Measurements from ENCODE around the gene INTS15. TPM values are rescaled to one million over a fixed set of nuclear protein-coding genes. Genes with fewer than 3 reads are reported as not detected.

Gene INTS15
- total and polyA plus RNA-seq, 10 of the 15 experiments (the other 5 are each of a cell fraction or from before 2014, with no cell fraction given), result 0.89 to 28.2 (median 16.8) TPM

DNA sequence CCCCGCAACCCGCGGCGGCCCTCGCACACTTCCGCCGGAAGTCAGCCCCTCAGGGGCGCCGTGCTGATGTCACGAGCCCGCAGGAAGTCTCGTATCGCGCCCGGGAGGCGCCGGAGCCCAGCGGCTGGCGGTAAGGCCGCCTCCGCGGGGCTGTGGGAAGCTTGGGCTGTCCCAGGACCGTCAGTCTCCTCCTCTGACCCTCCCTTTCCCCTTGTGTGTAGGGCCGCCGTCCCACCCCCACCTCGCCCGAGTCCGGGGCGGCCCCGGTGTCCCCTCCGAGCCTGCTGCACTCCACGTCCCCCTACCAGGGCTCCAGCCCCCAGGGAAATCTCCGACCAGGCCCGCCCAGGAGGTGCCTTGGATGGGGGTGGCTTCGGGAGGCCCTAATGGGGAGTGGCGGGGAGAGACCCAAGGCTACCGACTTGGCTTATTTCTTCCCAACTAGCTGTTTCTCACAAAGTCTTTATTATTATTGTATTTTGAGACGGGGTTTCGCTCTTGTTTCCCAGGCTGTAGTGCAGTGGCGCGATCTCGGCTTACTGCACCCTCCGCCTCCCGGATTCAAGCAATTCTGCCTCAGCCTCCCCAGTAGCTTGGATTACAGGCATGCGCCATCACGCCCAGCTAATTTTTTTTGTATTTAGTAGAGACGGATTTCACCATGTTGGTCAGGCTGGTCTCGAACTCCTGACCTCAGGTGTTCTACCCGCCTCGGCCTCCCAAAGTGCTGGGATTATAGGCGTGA is 12.3 kb upstream of the INTS15 start, which contains the start of gene ZDHHC4 (continued):
- TF ChIP-seq PRDM15 (CRISPR knock-in tag; IDR thresholded peaks at IDR 0.05) (no peak), NR2C2 (IDR thresholded peaks at IDR 0.05; ENCODE audit: borderline replicate concordance, control insufficient read depth, insufficient read length, low read depth) (no peak), GATAD2B (conservative IDR thresholded peaks at IDR 0.05; ENCODE audit: low read depth) (peak; percentile 69), NFXL1 (IDR thresholded peaks at IDR 0.05; ENCODE audit: borderline replicate concordance) (no peak), ZNF217 (IDR thresholded peaks at IDR 0.05) (0 out of 2 replicates have a peak, but pooled peaks have one; percentile 25), POLR2AphosphoS2 (IDR thresholded peaks at IDR 0.05; ENCODE audit: low read depth, low read length) (peak; percentile 82; the same call in 1 of the 2 replicates), MXI1 (IDR thresholded peaks at IDR 0.05; ENCODE audit: low read depth, low read length) (peak; percentile 29; the same call in 1 of the 2 replicates), TCF12 (IDR thresholded peaks at IDR 0.05; ENCODE audit: low read depth, low read length) (peak; percentile 72; the same call in 1 of the 2 replicates), HDGF (IDR thresholded peaks at IDR 0.05) (0 out of 2 replicates have a peak, but pooled peaks have one; percentile 58), CHD2 (IDR thresholded peaks at IDR 0.05; ENCODE audit: borderline replicate concordance, low read depth, low read length) (peak; percentile 75), PAX5 (IDR thresholded peaks at IDR 0.05; ENCODE audit: borderline replicate concordance, low read depth, low read length) (peak; percentile 61; the same call in 1 of the 2 replicates), IRF4 (IDR thresholded peaks at IDR 0.05; ENCODE audit: low read depth, low read length) (0 out of 2 replicates have a peak, but pooled peaks have one; percentile 8), TBL1XR1 (IDR thresholded peaks at IDR 0.05; ENCODE audit: low read depth, low read length) (no peak), CREM (IDR thresholded peaks at IDR 0.05; ENCODE audit: low read depth) (peak; percentile 93), RELB (IDR thresholded peaks at IDR 0.05; ENCODE audit: low read depth) (0 out of 2 replicates have a peak, but pooled peaks have one; percentile 26), BHLHE40 (IDR thresholded peaks at IDR 0.05; ENCODE audit: borderline replicate concordance in 1 of 2, low read depth in 2 of 2, low read length in 1 of 2) (peak; percentile 72 to 88; a peak in 3 of 4 replicates), BACH1 (IDR thresholded peaks at IDR 0.05; ENCODE audit: borderline replicate concordance) (peak; percentile 89), POU2F2 (IDR thresholded peaks at IDR 0.05; ENCODE audit: borderline replicate concordance, low read depth, low read length) (peak; percentile 80; the same call in 2 of the 3 replicates), NFYA (IDR thresholded peaks at IDR 0.05; ENCODE audit: borderline replicate concordance, low read depth, low read length) (no peak), TCF7 (IDR thresholded peaks at IDR 0.05; ENCODE audit: borderline replicate concordance) (no peak)
- TF ChIP-seq, protein P1, sequence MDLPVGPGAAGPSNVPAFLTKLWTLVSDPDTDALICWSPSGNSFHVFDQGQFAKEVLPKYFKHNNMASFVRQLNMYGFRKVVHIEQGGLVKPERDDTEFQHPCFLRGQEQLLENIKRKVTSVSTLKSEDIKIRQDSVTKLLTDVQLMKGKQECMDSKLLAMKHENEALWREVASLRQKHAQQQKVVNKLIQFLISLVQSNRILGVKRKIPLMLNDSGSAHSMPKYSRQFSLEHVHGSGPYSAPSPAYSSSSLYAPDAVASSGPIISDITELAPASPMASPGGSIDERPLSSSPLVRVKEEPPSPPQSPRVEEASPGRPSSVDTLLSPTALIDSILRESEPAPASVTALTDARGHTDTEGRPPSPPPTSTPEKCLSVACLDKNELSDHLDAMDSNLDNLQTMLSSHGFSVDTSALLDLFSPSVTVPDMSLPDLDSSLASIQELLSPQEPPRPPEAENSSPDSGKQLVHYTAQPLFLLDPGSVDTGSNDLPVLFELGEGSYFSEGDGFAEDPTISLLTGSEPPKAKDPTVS (IDR thresholded peaks at IDR 0.05; ENCODE audit: low read depth, low read length), result no peak
- TF ChIP-seq, protein P2, sequence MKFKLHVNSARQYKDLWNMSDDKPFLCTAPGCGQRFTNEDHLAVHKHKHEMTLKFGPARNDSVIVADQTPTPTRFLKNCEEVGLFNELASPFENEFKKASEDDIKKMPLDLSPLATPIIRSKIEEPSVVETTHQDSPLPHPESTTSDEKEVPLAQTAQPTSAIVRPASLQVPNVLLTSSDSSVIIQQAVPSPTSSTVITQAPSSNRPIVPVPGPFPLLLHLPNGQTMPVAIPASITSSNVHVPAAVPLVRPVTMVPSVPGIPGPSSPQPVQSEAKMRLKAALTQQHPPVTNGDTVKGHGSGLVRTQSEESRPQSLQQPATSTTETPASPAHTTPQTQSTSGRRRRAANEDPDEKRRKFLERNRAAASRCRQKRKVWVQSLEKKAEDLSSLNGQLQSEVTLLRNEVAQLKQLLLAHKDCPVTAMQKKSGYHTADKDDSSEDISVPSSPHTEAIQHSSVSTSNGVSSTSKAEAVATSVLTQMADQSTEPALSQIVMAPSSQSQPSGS (IDR thresholded peaks at IDR 0.05; ENCODE audit: low read length), result no peak
